B cell (primary cell): ENCODE data around the gene INPP5J.

Source experiments
- EZH2 ChIP-seq: IDR thresholded peaks from 2 replicates; pipeline ENCODE4 v1.6.1; 2012; ENCODE audit warnings: borderline replicate concordance, low read depth, mild to moderate bottlenecking, moderate library complexity, low read length; ENCODE audit not compliant: insufficient read depth, poor library complexity, severe bottlenecking
- TF ChIP-seq, protein P1 (sequence below): fragments of 200-600 bp; IDR thresholded peaks from one replicate; pipeline ENCODE4 v1.8.0; 2022; ENCODE audit warnings: antibody characterized with exemption, mild to moderate bottlenecking

DNA sequence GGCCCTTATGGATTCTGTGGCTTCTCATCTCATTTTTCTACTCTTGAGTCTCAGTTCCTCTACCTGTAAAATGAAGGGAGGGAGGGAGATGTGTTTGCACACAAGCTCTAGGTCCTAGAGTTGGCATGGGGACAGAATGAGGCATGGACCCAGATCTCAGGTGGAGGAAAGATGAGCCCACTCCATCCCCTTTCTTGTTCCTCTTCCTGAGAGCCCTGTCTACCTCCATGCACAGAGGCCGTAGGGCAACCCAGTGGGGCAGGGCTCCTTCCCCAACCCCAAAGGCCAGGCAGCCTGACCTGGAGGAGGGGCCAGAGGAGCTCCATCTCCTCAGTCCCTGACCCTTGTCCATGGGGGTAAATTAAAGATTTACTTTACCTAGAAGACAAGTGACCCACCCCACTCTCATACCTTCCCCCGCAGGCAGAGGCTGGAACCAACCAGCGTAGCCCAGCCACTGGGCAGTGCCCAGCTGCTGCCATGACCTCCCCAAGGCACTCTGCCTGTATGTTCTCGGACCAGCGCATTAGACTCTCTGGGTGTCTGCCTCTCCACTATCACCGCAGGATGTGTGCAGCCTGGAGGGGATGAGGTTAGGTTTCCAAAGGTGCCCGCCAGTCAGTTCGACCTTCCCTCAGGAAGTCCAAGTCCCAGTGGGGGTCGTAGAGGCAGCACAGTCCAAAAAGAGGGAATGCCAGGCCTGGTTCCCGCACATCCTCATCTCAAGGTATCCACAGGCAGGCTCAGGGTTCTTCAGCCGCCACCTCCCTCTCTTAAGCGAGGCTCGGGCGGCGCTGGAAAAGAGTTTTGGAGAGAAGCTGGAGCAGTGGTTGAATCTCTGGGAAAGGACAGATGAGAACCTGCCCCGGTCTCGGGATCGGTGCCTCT is 38.6 kb upstream of the INPP5J start:
- TF ChIP-seq, protein P1, sequence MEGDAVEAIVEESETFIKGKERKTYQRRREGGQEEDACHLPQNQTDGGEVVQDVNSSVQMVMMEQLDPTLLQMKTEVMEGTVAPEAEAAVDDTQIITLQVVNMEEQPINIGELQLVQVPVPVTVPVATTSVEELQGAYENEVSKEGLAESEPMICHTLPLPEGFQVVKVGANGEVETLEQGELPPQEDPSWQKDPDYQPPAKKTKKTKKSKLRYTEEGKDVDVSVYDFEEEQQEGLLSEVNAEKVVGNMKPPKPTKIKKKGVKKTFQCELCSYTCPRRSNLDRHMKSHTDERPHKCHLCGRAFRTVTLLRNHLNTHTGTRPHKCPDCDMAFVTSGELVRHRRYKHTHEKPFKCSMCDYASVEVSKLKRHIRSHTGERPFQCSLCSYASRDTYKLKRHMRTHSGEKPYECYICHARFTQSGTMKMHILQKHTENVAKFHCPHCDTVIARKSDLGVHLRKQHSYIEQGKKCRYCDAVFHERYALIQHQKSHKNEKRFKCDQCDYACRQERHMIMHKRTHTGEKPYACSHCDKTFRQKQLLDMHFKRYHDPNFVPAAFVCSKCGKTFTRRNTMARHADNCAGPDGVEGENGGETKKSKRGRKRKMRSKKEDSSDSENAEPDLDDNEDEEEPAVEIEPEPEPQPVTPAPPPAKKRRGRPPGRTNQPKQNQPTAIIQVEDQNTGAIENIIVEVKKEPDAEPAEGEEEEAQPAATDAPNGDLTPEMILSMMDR, result no peak
- no peak for TF ChIP-seq EZH2
